Measurements from ENCODE around the gene CCR3. TPM values are rescaled to one million over a fixed set of nuclear protein-coding genes. Genes with fewer than 3 reads are reported as not detected.

CCR3 gene
- total and polyA plus RNA-seq, 9 of the 15 experiments (the other 6 are each of a cell fraction or from before 2014, with no cell fraction given): not detected

- 0% methylated on average over 5 of the region's 5 CpGs for WGBS (ENCODE audit: insufficient coverage, low coverage, missing lambda C conversion rate)
- H2AFZ ChIP-seq (ENCODE audit: low read depth, low read length): no peak overlapping the region
- intact Hi-C loops (cut with micrococcal nuclease): no loop called here
- H3K27me3 ChIP-seq (ENCODE audit: control insufficient read depth in 2 of 2, insufficient read depth in 2 of 2, low read length in 2 of 2): peaks cover 0 to 22% of the 10 kb centered on the region in 2 experiments; a peak in 2 of 5 replicates
- no TSS peak for BruUV-seq (replicated peaks)
- H3K9me3 ChIP-seq (replicated peaks; ENCODE audit: control insufficient read depth, insufficient read depth, low read depth, low read length): no peaks in the 10 kb centered on the region
- H4K20me1 ChIP-seq (replicated peaks; ENCODE audit: control insufficient read depth, insufficient read depth, low read length): no peaks in the 10 kb centered on the region
- no peaks in the 10 kb centered on the region for H3K9me1 ChIP-seq (ENCODE audit: control insufficient read depth, insufficient read depth, low read length)
- ChIA-PET POLR2A (no interaction called here), CTCF (ENCODE audit: low intra/inter-chr PET ratio) (no interaction called here)
- H3K79me2 ChIP-seq (ENCODE audit: control insufficient read depth, insufficient read depth, low read length): no peaks in the 10 kb centered on the region
- no peaks in the 10 kb centered on the region for H3K36me3 ChIP-seq (ENCODE audit: control insufficient read depth, insufficient read depth, low read length)
- no peak overlapping the region for H3K4me3 ChIP-seq
- no peaks in the 10 kb centered on the region; a peak in 1 of 5 replicates for H3K4me1 ChIP-seq (replicated peaks in 1 of 2; ENCODE audit: control insufficient read depth in 2 of 2, insufficient read depth in 2 of 2, low read length in 2 of 2)
- FAIRE-seq: no peak
- ATAC-seq: peak; percentile 38
- no peak overlapping the region; the same call in 1 of the 2 replicates for H3K4me2 ChIP-seq (ENCODE audit: insufficient read depth, low read length)
- no peak overlapping the region for H3K27ac ChIP-seq (ENCODE audit: extremely low read depth, low read depth, low read length)
- no peak overlapping the region for H3K9ac ChIP-seq (ENCODE audit: insufficient read depth in 1 of 2, low read depth in 2 of 2, low read length in 2 of 2)
- peak in 1 of 4 experiments; percentile 6 for DNase-seq (ENCODE audit: extremely low read depth in 1 of 4, low spot score in 3 of 4)
- in situ Hi-C loops (cut with MboI): no loop called here
- no peak for TF ChIP-seq WHSC1 (IDR thresholded peaks at IDR 0.05; ENCODE audit: low read length)
- TF ChIP-seq TFAP4 (CRISPR knock-in tag; IDR thresholded peaks at IDR 0.05; ENCODE audit: borderline replicate concordance): no peak
- TF ChIP-seq SPI1 (IDR thresholded peaks at IDR 0.05; ENCODE audit: borderline replicate concordance, low read depth, low read length): peak; percentile 71; the same call in 1 of the 2 replicates
- TF ChIP-seq STAG1 (CRISPR knock-in tag; IDR thresholded peaks at IDR 0.05; ENCODE audit: borderline replicate concordance): no peak
- no peak for TF ChIP-seq TFE3 (CRISPR knock-in tag; IDR thresholded peaks at IDR 0.05)
- no peak for TF ChIP-seq HMBOX1 (IDR thresholded peaks at IDR 0.05)
- TF ChIP-seq HDAC3 (IDR thresholded peaks at IDR 0.05; ENCODE audit: borderline replicate concordance, partially characterized antibody): no peak
- no peak for TF ChIP-seq NEUROD1 (IDR thresholded peaks at IDR 0.05; ENCODE audit: borderline replicate concordance, low read depth, low read length, partially characterized antibody)
- peak; percentile 27 for TF ChIP-seq MEIS2 (IDR thresholded peaks at IDR 0.05; ENCODE audit: partially characterized antibody)
- TF ChIP-seq GMEB1 (CRISPR knock-in tag; IDR thresholded peaks at IDR 0.05): no peak
- TF ChIP-seq TEAD4 (IDR thresholded peaks at IDR 0.05; ENCODE audit: low read length): peak; percentile 20; the same call in 1 of the 2 replicates
- TF ChIP-seq TEAD4 (CRISPR knock-in tag; IDR thresholded peaks at IDR 0.05; ENCODE audit: borderline replicate concordance): no peak
- TF ChIP-seq ERF (CRISPR knock-in tag; IDR thresholded peaks at IDR 0.05): no peak
- no peak for TF ChIP-seq ZFP1 (CRISPR knock-in tag; IDR thresholded peaks at IDR 0.05)
- TF ChIP-seq YY1 (IDR thresholded peaks at IDR 0.05; ENCODE audit: borderline replicate concordance in 1 of 3, control insufficient read depth in 1 of 3, extremely low read depth in 1 of 3, insufficient read depth in 3 of 3, insufficient read length in 1 of 3, insufficient replicate concordance in 2 of 3, low read depth in 1 of 3, low read length in 2 of 3): no peak
- TF ChIP-seq ZNF695 (CRISPR knock-in tag; IDR thresholded peaks at IDR 0.05): 0 out of 2 replicates have a peak, but pooled peaks have one; percentile 23
Observed at GRCh38 chr3:46236294-46237054, 5.8 kb upstream of the CCR3 start.

Measured in K562 (cell line).